ENCODE data around the gene RRP36. TPM values are rescaled to one million over a fixed set of nuclear protein-coding genes. Genes with fewer than 3 reads are reported as not detected.
A peak's percentile ranks its signal among the peaks of the same experiment; 100 is the strongest.

The RRP36 gene
- total RNA-seq, 2 experiments from 2014 or later = 59.2 to 60.4 TPM

DNA sequence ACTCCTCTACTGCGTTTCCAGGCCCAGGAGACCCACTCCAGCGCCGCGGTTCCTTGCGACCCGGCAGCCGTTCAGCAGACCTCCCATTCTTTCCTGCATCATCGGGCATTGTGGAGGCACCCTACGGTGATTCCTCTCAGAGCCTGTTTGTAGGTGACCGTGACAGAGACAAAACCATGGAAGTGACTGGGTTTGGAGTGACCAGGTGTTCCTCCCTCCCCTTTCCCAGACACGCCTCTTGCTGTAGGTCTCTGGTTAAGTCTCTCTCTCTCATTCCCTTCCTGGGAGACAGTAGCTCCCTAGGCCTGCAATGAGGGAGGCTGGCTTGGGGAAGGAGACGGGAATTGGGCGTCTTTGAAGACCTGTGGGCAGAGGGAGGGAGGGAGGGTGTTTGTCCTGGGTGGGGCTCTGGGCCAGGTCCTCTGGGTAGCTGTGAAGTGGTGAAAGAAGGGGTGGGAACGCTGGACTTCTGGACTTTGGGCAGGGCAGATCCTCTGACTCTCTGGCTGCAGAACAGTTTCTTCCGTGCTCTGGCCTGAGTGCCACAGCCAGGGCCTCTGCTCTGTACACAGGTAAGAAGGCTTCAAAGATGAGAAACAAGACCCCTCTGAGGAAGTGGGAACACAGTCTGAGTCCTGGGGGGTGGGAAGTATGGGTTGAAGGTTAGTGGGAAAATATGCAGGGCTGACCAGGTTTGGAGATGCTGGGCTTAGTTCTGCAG lies 38.8 kb downstream of the RRP36 start:
- H3K36me3 Mint-ChIP-seq (ENCODE audit: low read depth) = peaks cover 17% of the 10 kb centered on the region
- peak overlapping the region; percentile 88 for H3K27ac Mint-ChIP-seq
- H3K27me3 Mint-ChIP-seq = no peaks in the 10 kb centered on the region
- no peaks in the 10 kb centered on the region for H3K9me3 Mint-ChIP-seq
- H3K4me3 Mint-ChIP-seq = peak overlapping the region; percentile 86
- peaks cover 41% of the 10 kb centered on the region for H3K4me1 Mint-ChIP-seq
- DNase-seq = no peak
- ChIA-PET CTCF (interaction anchor here (0.7 to 1.8 kb wide), 2 partner anchors 83 to 115 kb away, joined by 3 to 4 read pairs; no protein-coding TSS in a partner anchor), POLR2A (interaction anchor here (0.7 to 2.9 kb wide), 9 partner anchors 10 to 277 kb away, joined by 3 to 15 read pairs (median 5); partner anchors contain the start of genes CNPY3, KLHDC3, MEA1 and PPP2R5D)

DNA sequence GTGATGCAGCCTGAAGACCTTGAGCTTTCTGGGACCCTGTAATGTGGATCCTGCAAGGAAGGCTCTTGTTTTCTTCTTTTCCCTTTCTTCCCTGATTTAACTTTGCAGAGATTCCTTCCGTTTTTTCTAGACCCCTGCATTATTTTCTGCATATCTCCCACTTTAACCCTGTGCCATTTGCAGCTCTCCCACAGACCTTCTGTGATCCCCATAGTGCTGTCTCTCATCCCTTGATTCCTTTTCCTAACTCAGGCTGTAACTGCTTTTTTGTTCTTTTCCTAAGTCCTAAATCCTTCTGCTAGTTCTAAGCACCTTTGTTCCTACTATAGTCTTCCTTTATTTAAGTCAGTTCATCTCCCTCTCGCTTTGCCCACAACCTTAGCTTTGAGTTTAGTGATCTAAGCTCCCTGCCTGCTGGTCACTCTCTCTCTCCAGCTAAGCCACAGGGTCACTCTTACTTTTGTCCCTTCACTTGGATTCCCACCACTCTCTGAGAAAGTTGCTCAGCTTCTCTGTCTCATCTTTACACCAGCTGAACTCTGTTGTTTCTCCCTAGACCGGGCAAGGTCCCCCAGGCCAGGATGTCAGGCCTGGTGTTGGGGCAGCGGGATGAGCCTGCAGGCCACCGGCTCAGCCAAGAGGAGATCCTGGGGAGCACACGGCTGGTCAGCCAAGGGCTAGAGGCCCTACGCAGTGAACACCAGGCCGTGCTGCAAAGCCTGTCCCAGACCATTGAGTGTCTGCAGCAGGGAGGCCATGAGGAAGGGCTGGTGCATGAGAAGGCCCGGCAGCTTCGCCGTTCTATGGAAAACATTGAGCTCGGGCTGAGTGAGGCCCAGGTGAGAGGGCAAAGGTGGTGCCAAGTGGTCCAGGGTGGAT lies 39.6 kb downstream of the RRP36 start:
- H3K4me1 Mint-ChIP-seq = peaks cover 38% of the 10 kb centered on the region
- H3K27me3 Mint-ChIP-seq = no peaks in the 10 kb centered on the region
- H3K4me3 Mint-ChIP-seq = peak overlapping the region; percentile 86
- ChIA-PET CTCF (interaction anchor here (1.8 kb wide), 1 partner anchor 83 kb away, joined by 4 read pairs; no protein-coding TSS in a partner anchor), POLR2A (interaction anchor here (0.7 to 2.9 kb wide), 3 partner anchors 62 to 278 kb away, joined by 3 to 15 read pairs (median 3); partner anchors contain the start of gene CNPY3)
- no peak overlapping the region for H3K27ac Mint-ChIP-seq
- no peak for DNase-seq
- no peaks in the 10 kb centered on the region for H3K9me3 Mint-ChIP-seq
- H3K36me3 Mint-ChIP-seq (ENCODE audit: low read depth) = peaks cover 10% of the 10 kb centered on the region

DNA sequence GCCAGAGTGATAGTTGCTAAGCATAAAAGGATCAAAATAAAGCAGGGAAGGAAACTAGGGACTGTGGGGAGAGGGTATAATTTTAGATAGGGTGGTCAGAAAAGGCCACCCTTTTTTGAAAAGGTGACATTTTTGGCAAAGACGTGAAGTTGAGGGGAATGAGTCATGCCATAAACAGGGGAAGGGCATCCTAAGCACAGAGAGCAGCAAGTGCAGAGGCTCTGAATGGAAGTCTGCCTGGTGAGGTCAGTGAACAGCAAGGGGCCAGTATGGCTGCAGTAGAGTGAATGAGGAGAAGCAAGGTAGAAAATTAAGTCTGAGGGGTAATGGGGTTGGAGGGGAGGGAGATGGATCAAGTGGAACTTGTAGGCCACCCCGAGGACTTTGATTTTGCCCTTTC lies 40.4 kb downstream of the RRP36 start:
- Mint-ChIP-seq H3K27me3 (no peaks in the 10 kb centered on the region), H3K4me3 (no peak overlapping the region), H3K27ac (no peak overlapping the region), H3K4me1 (peaks cover 34% of the 10 kb centered on the region), H3K36me3 (ENCODE audit: low read depth) (peaks cover 6% of the 10 kb centered on the region), H3K9me3 (no peaks in the 10 kb centered on the region)
- ChIA-PET POLR2A (no interaction called here), CTCF (interaction anchor here (1.8 kb wide), 1 partner anchor 82 kb away, joined by 4 read pairs; no protein-coding TSS in a partner anchor)
- DNase-seq = no peak

DNA sequence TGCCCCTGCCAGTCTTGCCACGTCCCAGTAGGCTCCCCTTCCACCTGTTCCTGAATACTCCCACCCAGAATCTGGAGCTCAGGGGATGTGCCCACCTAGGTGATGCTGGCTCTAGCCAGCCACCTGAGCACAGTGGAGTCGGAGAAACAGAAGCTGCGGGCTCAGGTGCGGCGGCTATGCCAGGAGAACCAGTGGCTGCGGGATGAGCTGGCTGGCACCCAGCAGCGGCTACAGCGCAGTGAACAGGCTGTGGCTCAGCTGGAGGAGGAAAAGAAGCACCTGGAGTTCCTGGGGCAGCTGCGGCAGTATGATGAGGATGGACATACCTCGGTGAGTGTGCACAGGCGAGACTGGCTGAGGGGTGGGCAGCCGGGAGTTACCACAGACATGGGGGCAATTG lies 41.4 kb downstream of the RRP36 start:
- ChIA-PET POLR2A (interaction anchor here (1.1 to 2.6 kb wide), 2 partner anchors 9 to 11 kb away, joined by 4 to 11 read pairs; partner anchors contain the start of gene CUL7), CTCF (no interaction called here)
- Mint-ChIP-seq H3K27ac (no peak overlapping the region), H3K4me3 (no peak overlapping the region), H3K9me3 (no peaks in the 10 kb centered on the region), H3K4me1 (peaks cover 30% of the 10 kb centered on the region), H3K36me3 (ENCODE audit: low read depth) (peaks cover 2% of the 10 kb centered on the region), H3K27me3 (no peaks in the 10 kb centered on the region)
- DNase-seq = no peak

DNA sequence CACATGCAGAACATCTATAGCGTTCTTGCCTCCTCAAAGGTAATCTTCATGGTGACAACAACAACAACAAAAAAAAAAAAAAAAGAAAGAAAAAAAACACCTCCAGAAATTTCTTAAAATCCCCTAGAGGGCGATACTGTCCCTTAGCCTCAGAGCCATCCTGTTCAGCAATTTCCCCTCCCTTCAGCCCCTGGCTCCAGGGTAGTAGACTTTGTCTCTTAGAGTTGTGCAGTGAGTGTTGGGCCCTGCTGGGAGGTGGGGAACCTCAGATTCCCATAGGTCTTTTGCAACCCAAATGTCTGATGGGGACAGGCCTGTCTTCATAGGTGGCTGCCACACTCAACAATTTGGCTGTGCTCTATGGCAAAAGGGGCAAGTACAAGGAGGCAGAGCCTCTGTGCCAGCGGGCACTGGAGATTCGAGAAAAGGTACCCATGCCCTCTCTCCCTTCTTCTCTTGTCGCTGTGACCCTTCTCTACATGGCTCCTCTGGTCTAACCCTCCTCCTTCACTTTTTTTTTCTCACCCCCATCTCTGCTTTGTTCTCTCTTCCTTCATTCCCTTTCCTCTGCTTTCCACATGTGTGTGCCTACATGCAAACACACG lies 48.7 kb downstream of the RRP36 start:
- CTCF ChIA-PET = interaction anchor here (0.7 kb wide), 1 partner anchor 79 kb away, joined by 7 read pairs; no protein-coding TSS in a partner anchor

DNA sequence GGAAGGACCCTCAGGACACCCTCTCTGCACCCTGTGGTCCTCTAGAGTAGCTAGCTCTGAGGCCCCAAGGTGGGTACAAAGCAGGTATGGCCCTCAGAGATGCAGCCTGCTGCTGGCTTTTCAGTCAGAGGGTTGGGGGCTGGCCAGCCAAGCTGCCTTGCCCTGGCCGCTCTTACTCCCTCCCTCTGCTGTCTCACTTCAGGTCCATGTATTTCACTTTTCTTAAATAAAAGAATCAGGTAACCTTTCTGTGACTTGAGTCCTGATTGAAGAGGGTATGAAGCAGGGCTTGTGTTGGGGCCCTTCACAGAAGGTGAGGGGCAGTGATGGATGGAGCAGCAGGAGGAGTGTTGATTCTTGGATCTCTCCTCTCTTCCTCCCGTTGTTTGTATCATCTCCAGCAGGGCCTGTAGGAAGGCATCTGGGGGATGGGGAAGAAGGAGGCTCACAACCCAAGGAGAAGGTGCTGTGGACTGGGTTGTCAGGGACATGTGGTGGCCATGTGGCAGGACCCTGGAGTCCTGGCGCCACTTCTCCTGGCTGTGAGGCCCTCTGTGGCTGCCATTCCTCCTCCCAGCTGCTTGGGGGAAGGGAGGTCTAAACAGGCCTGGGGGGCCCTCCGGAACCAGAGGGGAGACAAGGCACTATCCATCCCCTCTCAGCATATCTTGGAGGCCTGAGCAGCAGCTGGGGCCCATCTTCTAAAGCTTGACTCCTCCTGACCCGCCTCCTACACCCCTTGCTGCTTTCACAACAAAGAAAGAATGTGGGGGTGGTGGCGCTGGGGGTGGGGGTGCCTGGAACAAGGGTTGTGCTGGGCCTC lies 53.6 kb downstream of the RRP36 start:
- Mint-ChIP-seq H3K4me1 (peaks cover 5% of the 10 kb centered on the region), H3K36me3 (ENCODE audit: low read depth) (no peaks in the 10 kb centered on the region), H3K27ac (no peak overlapping the region), H3K9me3 (no peaks in the 10 kb centered on the region), H3K4me3 (no peak overlapping the region), H3K27me3 (peaks cover 39% of the 10 kb centered on the region)
- DNase-seq = no peak
- POLR2A ChIA-PET = no interaction called here
- CTCF ChIA-PET = interaction anchor here (0.9 kb wide), 1 partner anchor 21 kb away, joined by 3 read pairs; the partner anchor contains the start of gene CUL7

More for the DNA sequence above, 48.7 kb downstream of the RRP36 start:
- H3K36me3 Mint-ChIP-seq (ENCODE audit: low read depth) = no peaks in the 10 kb centered on the region
- no peak overlapping the region for H3K4me3 Mint-ChIP-seq
- peaks cover 6% of the 10 kb centered on the region for H3K27me3 Mint-ChIP-seq
- peaks cover 4% of the 10 kb centered on the region for H3K4me1 Mint-ChIP-seq
- no peak overlapping the region for H3K27ac Mint-ChIP-seq
- no peak for DNase-seq
- no peaks in the 10 kb centered on the region for H3K9me3 Mint-ChIP-seq
- POLR2A ChIA-PET = no interaction called here

DNA sequence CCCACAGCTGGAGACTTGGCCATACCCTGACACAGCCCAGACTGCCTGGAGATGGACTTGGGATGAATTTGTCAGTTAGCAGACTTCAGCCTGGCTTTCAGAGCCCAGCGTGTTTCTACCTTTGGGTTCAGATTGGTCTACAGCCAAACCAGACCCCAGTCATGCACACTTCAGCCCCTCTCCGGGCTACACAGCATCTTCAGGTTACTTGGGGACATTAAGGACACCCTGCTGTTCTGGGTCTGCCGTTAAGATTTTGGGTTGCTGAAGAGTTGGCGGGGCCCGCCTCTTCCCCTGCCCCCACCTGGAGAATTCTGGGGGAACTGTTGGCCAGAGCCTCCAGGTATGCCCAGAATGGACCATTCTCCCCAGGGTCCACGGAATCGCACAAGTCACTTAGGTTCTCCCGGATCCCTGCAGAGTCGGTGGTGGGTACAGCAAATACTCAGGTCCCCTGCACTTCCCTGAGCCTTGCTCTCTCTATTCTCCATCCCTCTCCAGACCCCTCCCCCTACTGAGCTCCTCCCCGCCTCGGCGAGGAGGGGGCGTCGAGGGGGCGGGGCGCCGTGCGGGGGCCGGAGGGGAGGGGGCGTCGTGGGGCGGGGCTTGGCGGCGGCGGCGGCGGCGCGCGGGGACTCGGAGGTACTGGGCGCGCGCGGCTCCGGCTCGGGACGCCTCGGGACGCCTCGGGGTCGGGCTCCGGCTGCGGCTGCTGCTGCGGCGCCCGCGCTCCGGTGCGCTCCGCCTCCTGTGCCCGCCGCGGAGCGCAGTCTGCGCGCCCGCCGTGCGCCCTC lies 54.4 kb downstream of the RRP36 start, which contains the start of gene PTK7:
PTK7 (plus strand) TSS at position 645 of the 794 bp plus-strand sequence. CDS start 175 bp downstream, outside the sequence.
- ChIA-PET POLR2A (no interaction called here), CTCF (no interaction called here)
- H3K36me3 Mint-ChIP-seq (ENCODE audit: low read depth) = no peaks in the 10 kb centered on the region

DNA sequence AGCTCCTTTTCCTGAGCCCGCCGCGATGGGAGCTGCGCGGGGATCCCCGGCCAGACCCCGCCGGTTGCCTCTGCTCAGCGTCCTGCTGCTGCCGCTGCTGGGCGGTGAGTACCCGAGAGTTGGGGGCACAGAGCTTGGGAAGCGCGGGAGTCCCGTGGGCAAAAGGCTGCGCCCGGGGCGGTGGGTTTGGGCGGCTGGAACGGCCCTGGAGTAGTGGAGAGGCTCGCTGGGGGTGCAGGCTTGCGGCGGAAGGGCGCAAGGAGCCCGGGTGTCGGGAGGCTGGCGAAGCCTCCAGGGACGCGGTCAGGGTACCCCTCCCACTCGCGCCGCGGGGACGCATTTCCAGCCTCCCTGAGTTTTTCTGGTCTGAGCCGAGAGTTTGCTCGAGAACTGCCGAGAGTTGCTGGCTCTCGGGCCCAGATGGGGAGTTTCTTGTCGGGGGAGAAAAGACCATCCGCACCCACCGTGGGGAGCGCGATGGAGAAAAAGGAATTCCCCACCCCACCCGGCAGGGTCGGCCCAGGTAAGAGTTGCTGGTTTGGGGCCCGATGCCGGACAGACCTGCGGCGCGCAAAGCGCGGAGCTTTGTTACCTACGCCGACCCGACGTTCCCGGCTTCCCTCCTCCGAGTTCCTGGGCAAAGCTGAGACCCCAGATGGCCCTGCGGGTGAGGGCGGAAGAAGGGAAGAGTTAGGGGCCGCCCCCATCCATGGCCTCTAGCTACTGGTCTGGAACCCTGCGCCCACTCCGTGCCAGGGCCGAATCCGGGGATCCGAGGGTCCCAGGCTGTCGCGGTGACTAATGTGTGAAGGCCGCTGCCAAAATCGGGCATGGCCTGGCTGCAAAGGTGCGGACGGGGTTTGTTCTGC lies 55.3 kb downstream of the RRP36 start:
- Mint-ChIP-seq H3K4me3 (no peak overlapping the region), H3K27me3 (peaks cover 42% of the 10 kb centered on the region), H3K9me3 (no peaks in the 10 kb centered on the region), H3K4me1 (peaks cover 3% of the 10 kb centered on the region), H3K36me3 (ENCODE audit: low read depth) (no peaks in the 10 kb centered on the region), H3K27ac (no peak overlapping the region)
- POLR2A ChIA-PET = interaction anchor here (1.2 kb wide), 1 partner anchor 62 kb away, joined by 3 read pairs; the partner anchor contains the start of genes KLHDC3 and MEA1
- CTCF ChIA-PET = interaction anchor here (1.4 kb wide), 1 partner anchor 67 kb away, joined by 5 read pairs; no protein-coding TSS in a partner anchor
- DNase-seq = no peak

More for the DNA sequence above, 54.4 kb downstream of the RRP36 start, which contains the start of gene PTK7:
- Mint-ChIP-seq H3K27me3 (peaks cover 40% of the 10 kb centered on the region), H3K4me1 (peaks cover 3% of the 10 kb centered on the region), H3K27ac (no peak within 1 kb of the TSS), H3K9me3 (no peaks in the 10 kb centered on the region), H3K4me3 (no peak within 1 kb of the TSS)
- DNase-seq = no peak

DNA sequence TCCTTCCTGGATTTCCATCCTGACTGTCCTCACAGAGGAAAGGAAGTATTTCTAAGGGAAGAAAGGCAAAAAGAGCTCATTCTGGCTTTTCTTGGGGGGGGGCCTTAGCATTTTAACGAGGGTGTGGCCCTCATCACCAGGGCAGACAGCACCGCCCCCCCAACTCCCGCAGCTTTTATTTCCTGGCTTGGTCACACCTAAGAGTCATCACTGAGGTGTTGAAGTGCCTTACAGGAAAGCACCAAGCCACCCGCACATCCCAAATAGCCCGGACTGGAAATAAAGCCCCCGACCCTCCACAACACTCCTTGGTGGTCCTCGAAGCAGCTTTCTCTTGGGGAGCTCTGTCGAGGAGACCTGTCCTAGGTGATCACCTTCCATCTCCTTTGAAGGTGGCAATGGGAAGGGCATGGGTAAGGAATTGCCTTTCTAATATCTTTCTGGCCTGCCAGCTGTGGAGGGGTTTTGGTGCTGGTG lies 55.9 kb downstream of the RRP36 start:
- peaks cover 3% of the 10 kb centered on the region for H3K4me1 Mint-ChIP-seq
- no peaks in the 10 kb centered on the region for H3K36me3 Mint-ChIP-seq (ENCODE audit: low read depth)
- POLR2A ChIA-PET = interaction anchor here (1.2 kb wide), 1 partner anchor 63 kb away, joined by 3 read pairs; the partner anchor contains the start of genes KLHDC3 and MEA1
- no peak overlapping the region for H3K4me3 Mint-ChIP-seq
- H3K9me3 Mint-ChIP-seq = no peaks in the 10 kb centered on the region
- no peak overlapping the region for H3K27ac Mint-ChIP-seq
- H3K27me3 Mint-ChIP-seq = peaks cover 44% of the 10 kb centered on the region
- no peak for DNase-seq
- CTCF ChIA-PET = interaction anchor here (1.4 kb wide), 1 partner anchor 67 kb away, joined by 5 read pairs; no protein-coding TSS in a partner anchor

DNA sequence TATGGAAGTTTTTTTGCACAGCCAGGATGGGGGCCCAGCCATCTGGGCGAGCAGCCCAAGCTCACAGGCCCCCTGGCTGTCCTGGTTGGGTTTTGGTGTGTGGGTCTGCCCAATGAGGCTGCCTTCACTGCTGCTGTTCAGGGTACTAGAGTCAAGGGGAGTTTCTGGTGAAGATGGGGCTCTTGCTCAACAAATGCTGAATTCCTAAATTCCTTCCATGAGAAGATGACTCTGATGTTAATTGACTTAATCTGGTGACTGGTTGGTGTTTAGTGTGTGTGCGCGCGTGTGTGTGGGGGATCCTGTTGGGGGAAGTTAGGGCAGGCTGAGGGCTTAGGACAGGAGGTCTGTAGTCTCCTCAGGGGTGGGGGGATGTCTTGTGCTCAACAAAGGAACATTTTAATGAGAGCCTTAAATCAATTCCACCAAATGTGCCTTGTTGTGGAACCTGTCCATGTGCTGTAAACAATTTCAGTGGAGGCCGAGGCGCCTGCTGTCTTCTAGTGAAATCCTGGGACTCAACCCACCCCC lies 56.6 kb downstream of the RRP36 start:
- Mint-ChIP-seq H3K27ac (no peak overlapping the region), H3K4me1 (peaks cover 3% of the 10 kb centered on the region), H3K36me3 (ENCODE audit: low read depth) (no peaks in the 10 kb centered on the region), H3K9me3 (no peaks in the 10 kb centered on the region), H3K27me3 (peaks cover 47% of the 10 kb centered on the region), H3K4me3 (no peak overlapping the region)
- no peak for DNase-seq
- ChIA-PET CTCF (interaction anchor here (1.4 kb wide), 1 partner anchor 66 kb away, joined by 5 read pairs; no protein-coding TSS in a partner anchor), POLR2A (no interaction called here)
